Activated naive CD8-positive, alpha-beta T cell treated with anti-CD3 and anti-CD28 coated beads for 36 hours (primary cell): Measurements from ENCODE around the gene TIMMDC1. TPM values are rescaled to one million over a fixed set of nuclear protein-coding genes. Genes with fewer than 3 reads are reported as not detected.
"Not testable (repeated sequence)": the region's sequence is repeated elsewhere in the genome, so short reads cannot be mapped to it uniquely, and the experiment has no call there.

Experiments
- DNase-seq: peaks from one replicate; pipeline ENCODE4 v3.0.0; 2021
- H3K27ac Mint-ChIP-seq: one replicate; pipeline ENCODE4 v1.8.0; 2022; ENCODE audit warnings: mild to moderate bottlenecking, moderate library complexity, mixed read lengths
- H3K27me3 Mint-ChIP-seq: one replicate; pipeline ENCODE4 v1.8.0; 2022; ENCODE audit warnings: mild to moderate bottlenecking, mixed read lengths
- H3K36me3 Mint-ChIP-seq: one replicate; pipeline ENCODE4 v1.8.0; 2021; ENCODE audit warnings: mild to moderate bottlenecking, mixed read lengths
- H3K4me1 Mint-ChIP-seq: one replicate; pipeline ENCODE4 v1.8.0; 2021; ENCODE audit warnings: mixed read lengths
- H3K4me3 Mint-ChIP-seq: one replicate; pipeline ENCODE4 v1.8.0; 2022; ENCODE audit warnings: mild to moderate bottlenecking, moderate library complexity, mixed read lengths
- H3K9me3 Mint-ChIP-seq: one replicate; pipeline ENCODE4 v1.8.0; 2022; ENCODE audit warnings: mixed read lengths
- total RNA-seq, 2 experiments: library from RNA; stranded (reverse); gene quantifications; one replicate each; pipeline ENCODE4 v1.2.3, GENCODE V29; 2021

The TIMMDC1 gene
- total RNA-seq, 2 experiments from 2014 or later = 144 to 150 TPM

GRCh38 chr3:119531151-119531550 lies 32.8 kb downstream of the TIMMDC1 start:
- no peaks in the 10 kb centered on the region for H3K9me3 Mint-ChIP-seq
- no peaks in the 10 kb centered on the region for H3K27me3 Mint-ChIP-seq
- no peak overlapping the region for H3K27ac Mint-ChIP-seq
- H3K4me3 Mint-ChIP-seq = no peak overlapping the region
- no peak for DNase-seq
- H3K4me1 Mint-ChIP-seq = no peaks in the 10 kb centered on the region
- H3K36me3 Mint-ChIP-seq = peaks cover 16% of the 10 kb centered on the region

DNA sequence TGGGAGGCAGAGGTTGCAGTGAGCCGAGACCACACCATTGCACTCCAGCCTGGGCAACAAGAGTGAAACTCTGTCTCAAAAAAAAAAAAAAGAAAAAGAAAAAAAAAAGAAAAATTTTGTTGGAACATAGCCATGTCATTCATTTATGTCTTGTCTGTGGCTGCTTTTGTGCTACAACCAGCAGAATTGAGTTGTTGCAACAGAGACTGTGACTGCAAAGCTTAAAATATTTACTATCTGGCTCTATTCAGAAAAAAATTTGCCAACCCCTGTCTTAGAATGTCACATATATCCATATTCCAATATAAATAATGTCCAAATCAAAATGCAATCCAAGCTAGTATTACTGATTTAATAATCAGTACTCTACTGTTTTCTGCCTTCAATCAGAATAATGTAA lies 35.9 kb downstream of the TIMMDC1 start:
- no peak for DNase-seq
- peaks cover 4% of the 10 kb centered on the region for H3K4me1 Mint-ChIP-seq
- H3K36me3 Mint-ChIP-seq = peaks cover 5% of the 10 kb centered on the region
- no peaks in the 10 kb centered on the region for H3K27me3 Mint-ChIP-seq
- H3K4me3 Mint-ChIP-seq = no peak overlapping the region
- H3K9me3 Mint-ChIP-seq = no peaks in the 10 kb centered on the region
- H3K27ac Mint-ChIP-seq = no peak overlapping the region

GRCh38 chr3:119536757-119537156 lies 38.4 kb downstream of the TIMMDC1 start:
- peaks cover 5% of the 10 kb centered on the region for H3K36me3 Mint-ChIP-seq
- no peaks in the 10 kb centered on the region for H3K27me3 Mint-ChIP-seq
- H3K27ac Mint-ChIP-seq = no peak overlapping the region
- no peaks in the 10 kb centered on the region for H3K9me3 Mint-ChIP-seq
- no peak for DNase-seq
- H3K4me3 Mint-ChIP-seq = no peak overlapping the region
- H3K4me1 Mint-ChIP-seq = peaks cover 11% of the 10 kb centered on the region

- Mint-ChIP-seq H3K4me1 (peaks cover 16% of the 10 kb centered on the region), H3K9me3 (no peaks in the 10 kb centered on the region), H3K36me3 (peaks cover under 1% of the 10 kb centered on the region), H3K27ac (no peak overlapping the region), H3K27me3 (no peaks in the 10 kb centered on the region), H3K4me3 (no peak overlapping the region)
- no peak for DNase-seq
Measured at GRCh38 chr3:119538772-119539171, 40.4 kb downstream of the TIMMDC1 start.

- peak; percentile 24 for DNase-seq
- H3K27ac Mint-ChIP-seq = no peak overlapping the region
- no peaks in the 10 kb centered on the region for H3K27me3 Mint-ChIP-seq
- H3K9me3 Mint-ChIP-seq = no peaks in the 10 kb centered on the region
- no peaks in the 10 kb centered on the region for H3K36me3 Mint-ChIP-seq
- no peak overlapping the region for H3K4me3 Mint-ChIP-seq
- peaks cover 16% of the 10 kb centered on the region for H3K4me1 Mint-ChIP-seq
Measured at GRCh38 chr3:119541547-119541946, 43.2 kb downstream of the TIMMDC1 start.

GRCh38 chr3:119542168-119542767 lies 43.9 kb downstream of the TIMMDC1 start:
- Mint-ChIP-seq H3K27me3 (no peaks in the 10 kb centered on the region), H3K27ac (no peak overlapping the region), H3K9me3 (no peaks in the 10 kb centered on the region), H3K4me1 (peaks cover 16% of the 10 kb centered on the region), H3K4me3 (no peak overlapping the region), H3K36me3 (no peaks in the 10 kb centered on the region)
- no peak for DNase-seq

GRCh38 chr3:119543147-119543546 lies 44.8 kb downstream of the TIMMDC1 start:
- Mint-ChIP-seq H3K9me3 (no peaks in the 10 kb centered on the region), H3K36me3 (no peaks in the 10 kb centered on the region), H3K27me3 (no peaks in the 10 kb centered on the region), H3K4me3 (no peak overlapping the region), H3K4me1 (peaks cover 16% of the 10 kb centered on the region), H3K27ac (no peak overlapping the region)
- DNase-seq = no peak

- no peak for DNase-seq
- H3K27ac Mint-ChIP-seq = no peak overlapping the region
- peaks cover under 1% of the 10 kb centered on the region for H3K4me1 Mint-ChIP-seq
- no peak overlapping the region for H3K4me3 Mint-ChIP-seq
- no peaks in the 10 kb centered on the region for H3K9me3 Mint-ChIP-seq
- H3K27me3 Mint-ChIP-seq = no peaks in the 10 kb centered on the region
- no peaks in the 10 kb centered on the region for H3K36me3 Mint-ChIP-seq
Measured at GRCh38 chr3:119547227-119547626, 48.9 kb downstream of the TIMMDC1 start.

- no peak overlapping the region for H3K4me3 Mint-ChIP-seq
- DNase-seq = no peak
- H3K36me3 Mint-ChIP-seq = no peaks in the 10 kb centered on the region
- H3K9me3 Mint-ChIP-seq = no peaks in the 10 kb centered on the region
- H3K27ac Mint-ChIP-seq = no peak overlapping the region
- no peaks in the 10 kb centered on the region for H3K4me1 Mint-ChIP-seq
- no peaks in the 10 kb centered on the region for H3K27me3 Mint-ChIP-seq
Measured at GRCh38 chr3:119548341-119548740, 50.0 kb downstream of the TIMMDC1 start.

DNA sequence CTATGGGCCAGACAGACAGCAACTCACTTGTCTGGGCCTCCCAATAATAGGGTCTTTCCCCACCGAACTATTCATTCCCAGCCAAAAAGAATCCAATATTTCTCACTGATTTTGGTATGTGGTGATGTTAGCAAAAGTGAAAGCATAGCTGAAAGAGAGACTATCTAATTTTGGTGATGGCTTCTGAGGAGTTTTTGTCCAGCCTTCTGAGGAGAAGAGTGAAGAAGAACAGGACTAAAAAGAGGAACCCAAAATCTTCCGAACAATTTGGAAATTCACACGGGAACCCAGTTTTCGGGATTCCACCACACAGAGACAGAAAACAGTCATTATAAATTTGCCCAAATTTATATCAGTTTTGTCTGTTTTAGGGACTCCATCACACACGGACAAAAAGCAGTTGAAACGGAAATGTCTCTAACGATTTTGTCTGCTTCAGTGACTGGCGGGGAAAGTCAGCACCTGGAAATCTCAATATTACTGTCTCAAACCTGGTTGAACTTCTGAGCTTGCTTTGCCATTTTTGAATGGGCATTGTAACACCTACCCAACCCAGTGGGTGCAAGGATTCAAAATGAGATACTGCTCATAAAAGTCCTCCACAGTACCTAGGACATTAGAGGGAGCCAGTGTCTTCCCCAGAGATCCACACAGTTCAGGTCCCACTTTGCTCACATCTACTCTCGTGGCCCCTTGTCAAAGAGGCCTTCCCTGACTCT lies 52.0 kb downstream of the TIMMDC1 start:
- no peak overlapping the region for H3K27ac Mint-ChIP-seq

GRCh38 chr3:119551598-119551997 lies 53.3 kb downstream of the TIMMDC1 start:
- Mint-ChIP-seq H3K36me3 (peaks cover 1% of the 10 kb centered on the region), H3K27me3 (peaks cover 4% of the 10 kb centered on the region), H3K9me3 (no peaks in the 10 kb centered on the region), H3K4me1 (peaks cover 12% of the 10 kb centered on the region), H3K27ac (no peak overlapping the region), H3K4me3 (no peak overlapping the region)
- no peak for DNase-seq

More for the DNA sequence above, 52.0 kb downstream of the TIMMDC1 start:
- Mint-ChIP-seq H3K9me3 (no peaks in the 10 kb centered on the region), H3K4me3 (no peak overlapping the region), H3K27me3 (no peaks in the 10 kb centered on the region), H3K4me1 (peaks cover 3% of the 10 kb centered on the region), H3K36me3 (no peaks in the 10 kb centered on the region)
- DNase-seq = no peak

DNA sequence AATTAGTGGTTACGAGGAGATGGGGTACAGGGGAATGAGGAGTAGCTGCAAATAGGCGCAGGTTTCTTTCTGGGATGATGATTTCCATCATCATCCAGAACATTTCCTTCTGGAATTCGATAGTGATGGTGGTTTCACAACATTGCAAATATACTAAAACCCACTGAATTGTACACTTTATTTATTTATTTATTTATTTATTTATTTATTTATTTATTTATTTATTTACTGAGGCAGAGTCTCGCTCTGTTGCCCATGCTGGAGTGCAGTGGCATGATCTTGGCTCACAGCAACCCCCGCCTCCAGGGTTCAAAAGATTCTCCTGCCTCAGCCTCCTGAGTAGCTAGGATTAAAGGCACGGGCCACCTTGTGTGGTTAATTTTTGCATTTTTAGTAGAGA lies 54.6 kb downstream of the TIMMDC1 start:
- peaks cover 22% of the 10 kb centered on the region for H3K4me1 Mint-ChIP-seq
- H3K9me3 Mint-ChIP-seq, H3K27ac Mint-ChIP-seq, H3K4me3 Mint-ChIP-seq, H3K36me3 Mint-ChIP-seq, H3K27me3 Mint-ChIP-seq, DNase-seq: not testable (repeated sequence)

DNA sequence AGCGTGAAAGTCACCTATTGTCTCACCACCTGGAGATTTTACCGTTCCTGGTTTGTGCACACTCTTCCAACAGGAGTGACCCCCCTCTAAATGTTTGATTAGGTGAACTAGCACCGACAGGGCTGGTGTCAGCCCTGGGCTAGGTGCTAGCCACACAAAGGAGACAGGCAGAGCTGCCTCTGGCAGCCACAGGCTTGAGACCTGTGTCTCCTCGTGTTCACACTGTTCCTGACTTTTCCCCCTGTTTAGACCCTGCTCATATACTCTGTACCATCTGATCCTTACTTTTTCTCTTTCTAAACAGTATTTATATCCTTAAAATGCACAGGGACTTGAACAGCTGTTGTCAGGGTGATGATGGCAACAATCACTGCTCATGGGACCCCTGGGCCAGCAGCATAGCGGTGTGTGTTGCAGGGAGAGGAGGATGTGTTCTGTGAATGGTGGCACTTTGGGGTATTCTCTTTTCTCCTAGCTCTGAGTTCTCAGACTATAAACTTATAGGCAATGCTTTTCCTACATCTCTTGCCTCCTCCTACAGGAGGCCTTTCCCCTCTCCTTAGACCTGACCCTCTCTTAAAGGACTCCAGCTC lies 55.6 kb downstream of the TIMMDC1 start:
- no peak overlapping the region for H3K4me3 Mint-ChIP-seq
- no peak overlapping the region for H3K27ac Mint-ChIP-seq
- H3K4me1 Mint-ChIP-seq = peaks cover 29% of the 10 kb centered on the region
- no peak for DNase-seq
- H3K9me3 Mint-ChIP-seq = no peaks in the 10 kb centered on the region
- H3K36me3 Mint-ChIP-seq = peaks cover 12% of the 10 kb centered on the region
- peaks cover 4% of the 10 kb centered on the region for H3K27me3 Mint-ChIP-seq

DNA sequence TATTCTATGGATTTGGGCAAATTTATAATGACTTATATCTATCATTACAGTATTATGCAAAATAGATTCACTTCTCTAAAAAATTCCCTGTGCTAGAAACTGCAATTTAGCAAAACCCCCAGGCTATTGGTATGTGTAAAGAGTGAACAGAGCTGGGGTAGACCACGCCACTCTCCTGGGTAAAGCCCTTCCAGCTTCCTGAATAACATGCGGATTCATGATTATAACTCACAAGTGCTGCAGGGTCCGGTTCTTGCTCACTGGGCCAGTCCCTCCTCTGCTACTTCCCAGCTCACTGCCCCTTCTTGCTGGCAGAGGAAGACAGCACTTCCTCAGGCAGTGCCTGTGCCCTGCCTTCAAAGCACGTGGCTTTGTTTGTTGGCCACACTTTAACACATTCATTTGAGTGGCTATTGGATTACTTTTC lies 57.0 kb downstream of the TIMMDC1 start:
- Mint-ChIP-seq H3K4me3 (no peak overlapping the region), H3K27ac (no peak overlapping the region), H3K4me1 (peaks cover 40% of the 10 kb centered on the region), H3K36me3 (peaks cover 12% of the 10 kb centered on the region), H3K9me3 (no peaks in the 10 kb centered on the region), H3K27me3 (peaks cover 8% of the 10 kb centered on the region)
- DNase-seq = no peak

DNA sequence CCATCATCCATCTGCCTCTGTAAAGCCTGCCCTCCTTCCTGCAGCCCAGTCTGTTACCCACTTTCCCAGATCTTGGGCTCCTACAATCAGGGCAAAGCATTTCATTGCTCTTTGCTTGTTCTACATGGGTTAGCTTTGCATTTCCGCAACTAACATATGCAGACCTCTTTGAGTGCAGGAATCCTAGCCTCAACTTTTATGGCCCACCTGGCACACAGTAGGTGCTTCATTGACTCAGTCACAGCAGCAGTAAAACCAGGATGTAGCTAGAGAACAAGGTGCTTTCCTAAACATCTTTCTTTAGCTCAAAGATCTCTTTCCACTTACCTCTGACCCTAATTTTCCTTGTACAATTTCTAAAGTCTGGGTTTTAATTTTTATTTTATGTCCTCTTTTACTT lies 57.6 kb downstream of the TIMMDC1 start:
- Mint-ChIP-seq H3K27me3 (peaks cover 8% of the 10 kb centered on the region), H3K4me1 (peaks cover 42% of the 10 kb centered on the region), H3K27ac (peak overlapping the region; percentile 13), H3K9me3 (no peaks in the 10 kb centered on the region), H3K4me3 (no peak overlapping the region), H3K36me3 (peaks cover 12% of the 10 kb centered on the region)
- DNase-seq = no peak
